ENCODE results near the gene CLDN20. TPM values are rescaled to one million over a fixed set of nuclear protein-coding genes. Genes with fewer than 3 reads are reported as not detected.

The CLDN20 gene
- total RNA-seq, 4 donors from 2014 or later, result 0.88 TPM; not detected in 3

DNA sequence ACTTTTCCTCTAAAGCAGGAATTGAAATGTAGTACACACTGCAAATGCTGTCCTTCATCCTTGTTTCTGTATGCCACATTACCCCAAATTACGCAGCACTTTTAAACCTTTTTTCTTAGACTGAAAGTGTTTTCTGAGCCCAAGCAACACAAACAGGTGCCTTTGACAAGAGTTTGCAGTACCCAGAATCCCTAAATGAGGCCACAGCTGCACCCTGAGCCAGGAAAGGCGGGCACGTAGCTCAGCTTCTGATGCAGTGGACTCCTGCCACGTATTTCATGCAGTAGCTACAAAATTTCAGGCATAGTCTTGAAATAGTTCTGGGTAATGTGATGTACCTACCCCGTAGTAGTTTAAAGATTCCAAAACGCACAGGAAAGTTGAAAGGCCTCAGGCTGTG lies 31.0 kb upstream of the CLDN20 start:
- no peak for TF ChIP-seq POLR2A (IDR thresholded peaks at IDR 0.05)
- no peak for TF ChIP-seq CTCF (IDR thresholded peaks at IDR 0.05)
- no peaks in the 10 kb centered on the region for H3K4me1 ChIP-seq
- peaks cover 0 to 4% (median 0%) of the 10 kb centered on the region in 3 donors for H3K36me3 ChIP-seq
- H3K4me3 ChIP-seq, result no peak overlapping the region
- no peak for DNase-seq
- no peaks in the 10 kb centered on the region for H3K27me3 ChIP-seq
- no peak overlapping the region for H3K27ac ChIP-seq
- no peaks in the 10 kb centered on the region for H3K9me3 ChIP-seq

- H3K4me3 ChIP-seq, result no peak overlapping the region
- H3K27ac ChIP-seq, result no peak overlapping the region
- H3K9me3 ChIP-seq, result no peaks in the 10 kb centered on the region
- no peaks in the 10 kb centered on the region for H3K27me3 ChIP-seq
- peaks cover 0 to 13% (median 0%) of the 10 kb centered on the region in 3 donors for H3K36me3 ChIP-seq
- TF ChIP-seq CTCF (IDR thresholded peaks at IDR 0.05), result no peak
- TF ChIP-seq POLR2A (IDR thresholded peaks at IDR 0.05), result no peak
- H3K4me1 ChIP-seq, result no peaks in the 10 kb centered on the region
- no peak for DNase-seq
Measured at GRCh38 chr6:155234167-155234566, 29.6 kb upstream of the CLDN20 start.

GRCh38 chr6:155234687-155235086 lies 29.1 kb upstream of the CLDN20 start:
- Histone ChIP-seq H3K9me3 (no peaks in the 10 kb centered on the region), H3K4me1 (no peaks in the 10 kb centered on the region), H3K27ac (no peak overlapping the region), H3K4me3 (no peak overlapping the region), H3K27me3 (no peaks in the 10 kb centered on the region), H3K36me3 (peaks cover 0 to 13% (median 0%) of the 10 kb centered on the region in 3 donors)
- DNase-seq, result no peak
- TF ChIP-seq POLR2A (IDR thresholded peaks at IDR 0.05) (no peak), CTCF (IDR thresholded peaks at IDR 0.05) (no peak)

DNA sequence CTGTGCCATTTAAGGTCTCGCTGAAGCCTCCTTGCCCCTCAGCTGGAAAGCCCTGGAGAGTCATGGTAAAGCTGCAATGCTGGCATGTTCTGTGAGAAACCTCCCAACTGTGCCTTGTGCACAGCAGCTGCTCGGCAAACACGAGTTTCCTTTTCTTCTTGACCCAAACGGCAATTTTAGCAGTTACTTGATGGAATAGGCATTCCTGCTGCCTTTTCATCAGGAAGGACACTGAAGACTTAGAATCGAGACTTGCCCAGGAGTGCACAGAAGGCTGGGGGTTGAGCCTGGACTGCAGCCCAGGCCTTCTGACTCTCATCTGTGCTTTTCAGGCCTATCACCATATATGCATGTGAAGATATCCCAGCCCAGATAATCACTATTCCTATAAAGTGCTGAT lies 28.7 kb upstream of the CLDN20 start:
- Histone ChIP-seq H3K4me1 (no peaks in the 10 kb centered on the region), H3K27ac (no peak overlapping the region), H3K27me3 (no peaks in the 10 kb centered on the region), H3K9me3 (no peaks in the 10 kb centered on the region), H3K4me3 (no peak overlapping the region), H3K36me3 (peaks cover 0 to 15% (median 0%) of the 10 kb centered on the region in 3 donors)
- TF ChIP-seq CTCF (IDR thresholded peaks at IDR 0.05) (no peak), POLR2A (IDR thresholded peaks at IDR 0.05) (no peak)
- no peak for DNase-seq

GRCh38 chr6:155237613-155238012 lies 26.2 kb upstream of the CLDN20 start:
- Histone ChIP-seq H3K4me3 (no peak overlapping the region), H3K4me1 (no peaks in the 10 kb centered on the region), H3K36me3 (peaks cover 0 to 23% (median 0%) of the 10 kb centered on the region in 3 donors), H3K27me3 (no peaks in the 10 kb centered on the region), H3K9me3 (no peaks in the 10 kb centered on the region), H3K27ac (no peak overlapping the region)
- TF ChIP-seq CTCF (IDR thresholded peaks at IDR 0.05), result no peak
- TF ChIP-seq POLR2A (IDR thresholded peaks at IDR 0.05), result no peak
- no peak for DNase-seq
